OCI-LY7 (cell line): ENCODE measurements around the gene GATAD2B.

Source experiments
- CTCF ChIP-seq: fragments of 200-600 bp; sonication (generic); conservative IDR thresholded peaks from 2 replicates; pipeline ENCODE4 v1.5.1; 2014; ENCODE audit warnings: mild to moderate bottlenecking, antibody characterized with exemption, low read length, moderate library complexity, mixed read lengths
- EZH2phosphoT487 ChIP-seq: fragments of 200-600 bp; sonication (generic); IDR thresholded peaks from 2 replicates; pipeline ENCODE4 v1.6.1; 2018; ENCODE audit warnings: low read depth, borderline replicate concordance, mild to moderate bottlenecking, mixed run types, antibody characterized with exemption, low read length, moderate library complexity, mixed read lengths

- TF ChIP-seq EZH2phosphoT487 (no peak), CTCF (peak; percentile 34; the same call in 1 of the 2 replicates)
Observed at GRCh38 chr1:153962088-153963029, 39.6 kb upstream of the GATAD2B start.
